Activated CD4-positive, alpha-beta T cell treated with anti-CD3 and anti-CD28 coated beads for 4 hours (primary cell): ENCODE data around the gene TP53TG3C.
"Not testable (repeated sequence)": the region's sequence is repeated elsewhere in the genome, so short reads cannot be mapped to it uniquely, and the experiment has no call there.

Source experiments
- DNase-seq, 2 donors: peaks; one replicate each; pipeline ENCODE4 v3.0.0-alpha.2; 2020

Gene TP53TG3C

GRCh38 chr16:33193926-33194325, at the start of gene TP53TG3C:
Gene TP53TG3C, plus strand, starts transcription at chr16:33194226. Its CDS starts 68 bp downstream, at chr16:33194294.
- not testable (repeated sequence) for DNase-seq
